ENCODE measurements around the gene ITPKB. TPM values are rescaled to one million over a fixed set of nuclear protein-coding genes. Genes with fewer than 3 reads are reported as not detected.

The ITPKB gene
- total RNA-seq, 2 donors from 2014 or later: 22.4 to 28.3 TPM

DNA sequence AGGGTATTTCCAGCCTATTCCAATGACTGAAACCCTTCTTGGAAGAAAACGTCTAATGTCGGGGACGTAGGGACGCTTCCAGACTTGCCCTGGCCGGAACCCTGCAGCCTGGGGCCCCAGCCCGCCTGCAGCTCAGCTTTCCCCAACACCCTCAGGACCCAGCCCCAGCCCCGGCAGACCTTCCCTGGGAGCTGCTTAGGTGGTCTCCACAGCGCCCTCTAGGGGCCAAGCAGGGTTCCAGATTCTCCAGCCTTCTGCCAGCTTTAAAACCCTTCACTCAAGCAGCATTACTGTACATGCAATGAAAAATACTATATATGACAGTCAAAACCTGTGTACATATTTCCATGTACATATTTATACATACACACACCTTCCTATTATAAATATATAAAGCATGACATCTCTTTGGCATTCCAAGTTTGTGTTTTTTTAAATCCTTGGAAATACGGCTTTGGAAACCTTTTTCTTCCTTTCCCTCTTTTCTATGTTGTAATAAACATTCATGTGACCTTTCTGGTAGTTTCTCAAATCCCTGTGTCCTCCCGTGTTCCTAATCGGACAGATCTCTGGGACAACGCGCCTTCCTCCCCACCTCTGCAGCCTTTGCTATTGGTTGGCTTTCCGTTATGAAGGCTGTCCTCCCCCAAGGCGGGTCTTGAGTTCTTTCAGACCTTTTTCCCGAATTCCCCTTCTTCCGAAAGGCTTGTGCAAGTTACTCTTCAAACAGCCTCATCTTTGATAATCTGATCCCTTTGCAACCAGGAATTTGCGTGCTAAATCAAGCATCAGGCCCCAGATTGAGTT, 130.2 kb downstream of the ITPKB start:
- WGBS, 2 experiments (ENCODE audit: insufficient coverage in 1 of 2, insufficient read length in 1 of 2): 59% methylated on average over 17 to 18 of the region's 18 CpGs
- H3K9ac ChIP-seq (ENCODE audit: extremely low read depth, low read length, poor library complexity, severe bottlenecking): no peak overlapping the region
- peak; percentile 95 for DNase-seq
- no peaks in the 10 kb centered on the region for H3K36me3 Mint-ChIP-seq (ENCODE audit: low read depth)
- peaks cover 9% of the 10 kb centered on the region for H3K4me1 ChIP-seq (ENCODE audit: control insufficient read depth, insufficient read depth, low read length)
- peaks cover 3% of the 10 kb centered on the region for H3K9me3 Mint-ChIP-seq
- H3K4me3 ChIP-seq (ENCODE audit: low read length): no peak overlapping the region
- H3K9me3 ChIP-seq (ENCODE audit: control insufficient read depth, low read length): no peaks in the 10 kb centered on the region
- peaks cover 2% of the 10 kb centered on the region for H3K27me3 Mint-ChIP-seq (ENCODE audit: insufficient read depth)
- no peak overlapping the region for H3K27ac ChIP-seq (ENCODE audit: low read depth, low read length)
- H3K4me1 Mint-ChIP-seq: peaks cover 28% of the 10 kb centered on the region
- no peak overlapping the region for H3K27ac Mint-ChIP-seq
- H3K27me3 ChIP-seq (ENCODE audit: control insufficient read depth, insufficient read depth, low read length, poor library complexity, severe bottlenecking): no peaks in the 10 kb centered on the region
- TF ChIP-seq, protein P1, sequence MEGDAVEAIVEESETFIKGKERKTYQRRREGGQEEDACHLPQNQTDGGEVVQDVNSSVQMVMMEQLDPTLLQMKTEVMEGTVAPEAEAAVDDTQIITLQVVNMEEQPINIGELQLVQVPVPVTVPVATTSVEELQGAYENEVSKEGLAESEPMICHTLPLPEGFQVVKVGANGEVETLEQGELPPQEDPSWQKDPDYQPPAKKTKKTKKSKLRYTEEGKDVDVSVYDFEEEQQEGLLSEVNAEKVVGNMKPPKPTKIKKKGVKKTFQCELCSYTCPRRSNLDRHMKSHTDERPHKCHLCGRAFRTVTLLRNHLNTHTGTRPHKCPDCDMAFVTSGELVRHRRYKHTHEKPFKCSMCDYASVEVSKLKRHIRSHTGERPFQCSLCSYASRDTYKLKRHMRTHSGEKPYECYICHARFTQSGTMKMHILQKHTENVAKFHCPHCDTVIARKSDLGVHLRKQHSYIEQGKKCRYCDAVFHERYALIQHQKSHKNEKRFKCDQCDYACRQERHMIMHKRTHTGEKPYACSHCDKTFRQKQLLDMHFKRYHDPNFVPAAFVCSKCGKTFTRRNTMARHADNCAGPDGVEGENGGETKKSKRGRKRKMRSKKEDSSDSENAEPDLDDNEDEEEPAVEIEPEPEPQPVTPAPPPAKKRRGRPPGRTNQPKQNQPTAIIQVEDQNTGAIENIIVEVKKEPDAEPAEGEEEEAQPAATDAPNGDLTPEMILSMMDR (conservative IDR thresholded peaks at IDR 0.05): peak; percentile 98
- no peak overlapping the region for H3K4me3 Mint-ChIP-seq
- no peaks in the 10 kb centered on the region for H3K36me3 ChIP-seq (ENCODE audit: control insufficient read depth, insufficient read depth, low read length)

DNA sequence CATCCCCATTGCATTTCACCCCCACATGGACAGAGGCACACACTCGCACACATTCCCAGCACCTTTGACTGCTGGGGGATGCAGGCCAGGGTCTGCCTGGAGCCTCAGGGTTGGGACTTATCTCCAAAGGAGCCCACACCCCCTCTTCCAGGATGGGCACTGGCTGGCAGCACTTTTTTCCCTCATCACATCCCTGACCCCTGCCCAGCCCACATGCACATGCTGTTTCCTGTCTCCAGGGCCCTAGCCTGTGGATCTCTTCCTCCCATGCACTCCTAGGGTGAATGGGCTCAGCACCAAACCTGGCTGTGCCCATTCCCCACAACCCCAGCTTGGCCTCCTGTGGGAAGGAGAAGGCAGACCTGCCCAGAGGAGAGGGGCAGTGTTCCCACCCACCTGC, 131.3 kb downstream of the ITPKB start:
- no peaks in the 10 kb centered on the region for H3K9me3 Mint-ChIP-seq
- Histone ChIP-seq H3K9me3 (ENCODE audit: control insufficient read depth, low read length) (no peaks in the 10 kb centered on the region), H3K9ac (ENCODE audit: extremely low read depth, low read length, poor library complexity, severe bottlenecking) (no peak overlapping the region), H3K4me1 (ENCODE audit: control insufficient read depth, insufficient read depth, low read length) (peaks cover 9% of the 10 kb centered on the region), H3K27me3 (ENCODE audit: control insufficient read depth, insufficient read depth, low read length, poor library complexity, severe bottlenecking) (no peaks in the 10 kb centered on the region), H3K27ac (ENCODE audit: low read depth, low read length) (no peak overlapping the region), H3K36me3 (ENCODE audit: control insufficient read depth, insufficient read depth, low read length) (no peaks in the 10 kb centered on the region), H3K4me3 (ENCODE audit: low read length) (no peak overlapping the region)
- H3K4me1 Mint-ChIP-seq: peaks cover 35% of the 10 kb centered on the region
- WGBS, 2 experiments (ENCODE audit: insufficient coverage in 1 of 2, insufficient read length in 1 of 2): 86 to 100% methylated on average over 1 of the region's 1 CpG
- TF ChIP-seq, protein P1 (conservative IDR thresholded peaks at IDR 0.05): no peak
- DNase-seq: no peak
- no peak overlapping the region for H3K4me3 Mint-ChIP-seq
- no peak overlapping the region for H3K27ac Mint-ChIP-seq
- H3K36me3 Mint-ChIP-seq (ENCODE audit: low read depth): no peaks in the 10 kb centered on the region
- peaks cover 2% of the 10 kb centered on the region for H3K27me3 Mint-ChIP-seq (ENCODE audit: insufficient read depth)

DNA sequence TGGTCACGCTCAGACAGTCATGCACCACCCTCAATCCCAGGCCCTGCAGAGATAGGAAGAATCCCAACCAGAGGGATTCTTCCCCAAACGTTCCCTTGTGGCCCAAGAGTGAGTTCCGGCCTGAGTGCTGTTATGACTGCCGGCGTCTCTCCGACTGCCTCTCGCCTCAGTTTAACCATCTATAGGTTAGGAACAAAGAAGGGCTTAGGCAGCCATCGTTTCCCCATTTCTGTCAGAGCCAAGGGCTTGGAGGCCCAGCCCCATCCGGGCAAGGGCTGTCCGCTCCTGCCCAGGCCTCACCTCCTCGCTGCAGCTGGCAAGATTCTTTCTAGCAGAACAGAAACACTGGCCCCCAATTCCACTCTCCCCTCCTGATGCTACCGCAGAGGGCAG, 131.8 kb downstream of the ITPKB start:
- no peak for DNase-seq
- WGBS, 2 experiments (ENCODE audit: insufficient coverage in 1 of 2, insufficient read length in 1 of 2): 94 to 96% methylated on average over 8 to 12 of the region's 12 CpGs
- Histone ChIP-seq H3K9ac (ENCODE audit: extremely low read depth, low read length, poor library complexity, severe bottlenecking) (no peak overlapping the region), H3K27ac (ENCODE audit: low read depth, low read length) (no peak overlapping the region), H3K9me3 (ENCODE audit: control insufficient read depth, low read length) (no peaks in the 10 kb centered on the region), H3K4me1 (ENCODE audit: control insufficient read depth, insufficient read depth, low read length) (peaks cover 9% of the 10 kb centered on the region), H3K36me3 (ENCODE audit: control insufficient read depth, insufficient read depth, low read length) (no peaks in the 10 kb centered on the region), H3K4me3 (ENCODE audit: low read length) (no peak overlapping the region), H3K27me3 (ENCODE audit: control insufficient read depth, insufficient read depth, low read length, poor library complexity, severe bottlenecking) (no peaks in the 10 kb centered on the region)
- Mint-ChIP-seq H3K9me3 (no peaks in the 10 kb centered on the region), H3K36me3 (ENCODE audit: low read depth) (no peaks in the 10 kb centered on the region), H3K4me3 (no peak overlapping the region), H3K4me1 (peaks cover 35% of the 10 kb centered on the region), H3K27me3 (ENCODE audit: insufficient read depth) (peaks cover 2% of the 10 kb centered on the region), H3K27ac (no peak overlapping the region)
- TF ChIP-seq, protein P1 (conservative IDR thresholded peaks at IDR 0.05): no peak
